Inflammatory macrophage treated with lipopolysaccharide for 1 hour (primary cell): ENCODE data around the gene C16orf86.

ENCODE experiments used
- DNase-seq, 2 donors: peaks; one replicate each; pipeline ENCODE4 v3.0.0-alpha.2; 2020 to 2022

The C16orf86 gene

GRCh38 chr16:67654403-67654911, 12.2 kb upstream of the C16orf86 start:
- no peak for DNase-seq

GRCh38 chr16:67655363-67655762, 11.3 kb upstream of the C16orf86 start:
- DNase-seq, result no peak

- no peak for DNase-seq
Measured at GRCh38 chr16:67656344-67657016, 10.1 kb upstream of the C16orf86 start.

GRCh38 chr16:67657017-67657608, 9.5 kb upstream of the C16orf86 start:
- no peak for DNase-seq

GRCh38 chr16:67657751-67658518, 8.7 kb upstream of the C16orf86 start:
- DNase-seq, result no peak

GRCh38 chr16:67658849-67659674, 7.6 kb upstream of the C16orf86 start:
- DNase-seq, result no peak

GRCh38 chr16:67659675-67660563, 6.7 kb upstream of the C16orf86 start, which contains the start of gene ACD:
Gene ACD, minus strand, starts transcription at chr16:67660260. Its CDS starts 40 bp downstream, at chr16:67660220.
- peak; percentile 93 to 99 for DNase-seq

GRCh38 chr16:67660564-67661028, 6.0 kb upstream of the C16orf86 start, which contains the start of gene PARD6A:
Gene PARD6A, plus strand, starts transcription at chr16:67660960. Its CDS starts 79 bp downstream, at chr16:67661039.
- peak; percentile 93 to 95 for DNase-seq

- DNase-seq, result peak in 1 of 2 donors; percentile 3
Measured at GRCh38 chr16:67661101-67661761, 5.4 kb upstream of the C16orf86 start.

- no peak for DNase-seq
Measured at GRCh38 chr16:67661886-67662652, 4.5 kb upstream of the C16orf86 start.

- DNase-seq, result no peak
Measured at GRCh38 chr16:67662653-67663010, 4.0 kb upstream of the C16orf86 start.

GRCh38 chr16:67663151-67663876, 3.3 kb upstream of the C16orf86 start:
- peak; percentile 33 to 50 for DNase-seq

GRCh38 chr16:67663877-67664222, 2.8 kb upstream of the C16orf86 start:
- no peak for DNase-seq

GRCh38 chr16:67664258-67664657, 2.4 kb upstream of the C16orf86 start:
- DNase-seq, result no peak

- no peak for DNase-seq
Measured at GRCh38 chr16:67664871-67665270, 1.7 kb upstream of the C16orf86 start.

- DNase-seq, result no peak
Measured at GRCh38 chr16:67665598-67665997, 1.0 kb upstream of the C16orf86 start.

GRCh38 chr16:67666032-67666551, 522 bp upstream of the C16orf86 start:
- DNase-seq, result peak in 1 of 2 donors; percentile 10

- no peak for DNase-seq
Measured at GRCh38 chr16:67667453-67667816, 821 bp downstream of the C16orf86 start.

- peak; percentile 87 to 88 for DNase-seq
Measured at GRCh38 chr16:67667817-67668494, 1.3 kb downstream of the C16orf86 start.
